Dedifferentiated amniotic fluid mesenchymal stem cell (primary cell): Measurements from ENCODE around the gene GAREM2.
A peak's percentile ranks its signal among the peaks of the same experiment; 100 is the strongest.

Experiments
- DNase-seq: peaks from one replicate; pipeline ENCODE4 v3.0.0-alpha.2; 2016; ENCODE audit errors: extremely low spot score

Gene GAREM2

GRCh38 chr2:26169681-26170414 is 3.0 kb upstream of the GAREM2 start:
- no peak for DNase-seq

GRCh38 chr2:26170795-26171194 is 2.1 kb upstream of the GAREM2 start:
- DNase-seq: no peak

GRCh38 chr2:26172189-26172870 is 558 bp upstream of the GAREM2 start:
- no peak for DNase-seq

- DNase-seq: no peak
Measured at GRCh38 chr2:26173776-26174482, 1.0 kb downstream of the GAREM2 start.

- no peak for DNase-seq
Measured at GRCh38 chr2:26174691-26175465, 2.0 kb downstream of the GAREM2 start.

GRCh38 chr2:26175466-26176278 is 2.8 kb downstream of the GAREM2 start:
- no peak for DNase-seq

- no peak for DNase-seq
Measured at GRCh38 chr2:26176279-26176615, 3.4 kb downstream of the GAREM2 start.

- no peak for DNase-seq
Measured at GRCh38 chr2:26177122-26177521, 4.2 kb downstream of the GAREM2 start.

GRCh38 chr2:26178246-26178645 is 5.4 kb downstream of the GAREM2 start:
- DNase-seq: no peak

GRCh38 chr2:26178746-26179436 is 6.0 kb downstream of the GAREM2 start:
- no peak for DNase-seq

- no peak for DNase-seq
Measured at GRCh38 chr2:26179446-26179913, 6.6 kb downstream of the GAREM2 start.

GRCh38 chr2:26182441-26182840 is 9.6 kb downstream of the GAREM2 start:
- no peak for DNase-seq

- DNase-seq: no peak
Measured at GRCh38 chr2:26182887-26183630, 10.2 kb downstream of the GAREM2 start.

- DNase-seq: no peak
Measured at GRCh38 chr2:26184121-26184520, 11.2 kb downstream of the GAREM2 start.

- peak; percentile 53 for DNase-seq
Measured at GRCh38 chr2:26184555-26185303, 11.8 kb downstream of the GAREM2 start.

GRCh38 chr2:26185304-26185928 is 12.5 kb downstream of the GAREM2 start:
- DNase-seq: no peak

- no peak for DNase-seq
Measured at GRCh38 chr2:26185954-26186770, 13.3 kb downstream of the GAREM2 start.

- DNase-seq: no peak
Measured at GRCh38 chr2:26187114-26187513, 14.2 kb downstream of the GAREM2 start.
